ENCODE results near the gene SETD6.
"Not testable (repeated sequence)": the region's sequence is repeated elsewhere in the genome, so short reads cannot be mapped to it uniquely, and the experiment has no call there.

The SETD6 gene, protein sequence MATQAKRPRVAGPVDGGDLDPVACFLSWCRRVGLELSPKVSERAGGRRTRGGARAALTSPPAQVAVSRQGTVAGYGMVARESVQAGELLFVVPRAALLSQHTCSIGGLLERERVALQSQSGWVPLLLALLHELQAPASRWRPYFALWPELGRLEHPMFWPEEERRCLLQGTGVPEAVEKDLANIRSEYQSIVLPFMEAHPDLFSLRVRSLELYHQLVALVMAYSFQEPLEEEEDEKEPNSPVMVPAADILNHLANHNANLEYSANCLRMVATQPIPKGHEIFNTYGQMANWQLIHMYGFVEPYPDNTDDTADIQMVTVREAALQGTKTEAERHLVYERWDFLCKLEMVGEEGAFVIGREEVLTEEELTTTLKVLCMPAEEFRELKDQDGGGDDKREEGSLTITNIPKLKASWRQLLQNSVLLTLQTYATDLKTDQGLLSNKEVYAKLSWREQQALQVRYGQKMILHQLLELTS

DNA sequence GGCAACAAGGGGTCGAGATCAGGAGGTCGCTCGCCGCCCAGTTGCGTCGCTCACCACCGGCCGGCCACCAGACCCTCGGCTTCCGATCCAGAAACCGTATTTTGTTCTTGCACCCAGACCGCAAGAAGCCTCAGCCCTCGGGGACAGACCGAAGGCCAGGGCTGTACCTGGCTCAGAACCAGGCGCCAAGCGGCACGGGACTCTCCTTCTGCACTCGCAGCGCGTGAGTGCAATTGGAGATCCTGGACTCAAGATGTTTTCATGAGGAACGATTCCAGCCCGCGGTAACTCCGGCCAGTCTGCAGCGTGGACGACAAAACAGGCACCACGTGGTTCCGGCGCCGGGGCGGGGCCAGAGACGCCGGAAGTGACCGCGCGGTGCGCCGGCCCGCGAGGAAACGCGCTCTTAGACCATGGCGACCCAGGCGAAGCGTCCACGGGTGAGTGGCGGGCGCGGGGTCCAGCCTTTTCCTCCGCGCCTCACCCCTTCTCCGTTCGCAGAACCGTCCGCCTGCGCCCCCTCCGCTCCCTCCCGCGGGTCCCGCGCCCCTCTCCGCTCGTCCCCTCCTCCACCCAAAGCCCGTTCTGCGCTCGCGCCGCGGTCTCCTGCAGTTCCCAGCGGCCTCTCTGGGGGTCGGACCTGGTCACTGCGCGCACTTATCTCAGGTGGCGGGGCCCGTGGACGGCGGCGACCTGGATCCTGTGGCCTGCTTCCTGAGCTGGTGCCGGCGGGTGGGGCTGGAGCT, at the start of gene SETD6:
Gene SETD6 (plus strand): TSS at position 393 of the 746 bp plus-strand sequence. CDS start 21 bp downstream, at position 414.
- peak; percentile 57 to 71 for DNase-seq

DNA sequence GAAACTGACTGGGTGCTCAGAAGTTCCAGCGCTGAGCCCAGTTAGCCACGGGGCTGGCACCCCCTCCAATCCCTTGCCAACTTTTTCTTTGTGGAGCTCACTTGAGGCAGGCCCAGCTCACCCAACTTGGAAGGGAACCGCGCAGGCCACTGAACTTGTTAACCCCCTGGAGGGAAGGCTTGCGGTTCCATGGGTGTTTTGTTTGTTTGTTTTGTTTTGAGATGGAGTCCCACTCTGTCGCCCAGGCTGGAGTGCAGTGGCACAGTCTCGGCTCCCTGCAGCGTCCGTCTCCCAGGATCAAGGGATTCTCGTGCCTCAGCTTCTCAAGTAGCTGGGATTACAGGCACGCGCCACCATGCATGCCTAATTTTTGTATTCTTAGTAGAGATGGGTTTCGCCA, 49.5 kb upstream of the SETD6 start:
- DNase-seq = no peak

DNA sequence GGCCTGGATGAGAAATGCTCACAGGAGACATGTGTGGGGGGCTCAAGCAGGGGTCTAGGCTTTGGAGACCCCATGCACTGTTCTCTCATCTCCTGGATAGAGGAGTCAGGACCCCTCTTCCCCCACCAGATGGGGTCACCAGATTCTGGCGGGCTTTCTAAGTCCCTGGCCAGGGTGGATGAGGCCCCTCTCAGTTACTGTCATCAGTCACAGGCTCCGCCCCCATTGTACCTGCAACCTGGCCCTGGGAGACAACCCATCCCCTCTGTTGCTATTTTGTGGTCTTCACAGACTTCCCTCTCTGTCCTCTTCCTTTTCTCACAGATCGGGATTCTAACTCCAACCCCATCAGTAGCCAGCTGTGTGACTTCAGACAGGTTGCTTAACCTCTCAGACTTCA, 48.9 kb upstream of the SETD6 start:
- no peak for DNase-seq

DNA sequence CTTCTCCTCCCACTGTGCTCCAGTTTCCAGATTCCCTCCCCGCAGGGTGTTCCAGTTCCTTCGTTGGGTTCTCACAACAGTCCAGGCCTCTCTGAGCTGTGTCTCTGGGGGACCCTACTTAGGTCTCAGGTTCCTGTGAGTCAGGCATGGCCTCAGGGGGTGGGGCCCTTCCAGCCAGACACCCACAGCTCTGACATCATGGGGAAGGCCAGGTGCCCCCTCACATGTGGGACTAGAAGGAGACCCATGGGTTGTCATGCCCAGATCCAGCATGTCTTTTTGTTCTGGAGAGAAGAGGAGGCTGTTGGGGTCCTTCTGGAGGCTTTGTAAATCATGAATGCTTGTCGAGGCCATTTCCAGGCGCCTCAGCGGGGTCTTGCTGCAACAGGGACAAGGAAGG, 47.4 kb upstream of the SETD6 start:
- no peak for DNase-seq

DNA sequence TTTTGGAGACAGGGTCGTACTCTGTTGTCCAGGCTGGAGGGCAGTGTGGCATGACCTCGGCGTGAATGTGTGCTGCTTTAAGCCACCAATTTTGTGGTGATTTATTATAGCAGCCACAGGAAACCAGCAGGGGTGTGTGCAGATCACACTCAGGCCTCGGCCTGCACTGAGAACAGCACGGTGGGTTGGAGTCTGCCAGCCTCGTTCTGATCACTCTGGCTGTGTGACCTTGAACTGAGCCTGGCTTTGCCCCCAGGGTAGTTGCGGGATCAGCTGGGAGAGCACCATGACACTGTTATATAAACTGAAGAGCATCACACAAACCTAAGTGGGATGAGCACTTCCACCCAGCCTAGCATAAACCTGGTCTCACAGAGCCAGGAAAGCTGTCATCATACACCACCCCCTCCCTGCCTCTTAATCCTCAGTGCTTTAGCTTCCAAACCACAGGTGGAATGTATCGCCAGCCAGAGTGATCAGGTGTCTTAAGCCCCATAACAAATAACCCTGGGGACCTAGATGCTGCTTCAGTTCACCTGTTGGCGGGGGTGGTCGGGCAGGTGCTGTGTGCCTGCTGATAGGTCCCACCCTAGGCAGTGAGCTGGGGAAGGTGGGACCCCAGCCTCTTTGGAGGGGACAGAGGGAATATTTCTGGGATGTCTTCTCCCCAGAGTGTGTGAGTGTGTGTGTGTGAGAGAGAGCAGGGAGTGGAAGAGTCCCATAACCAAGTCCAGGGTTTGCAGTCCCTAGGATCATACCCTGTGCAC, 43.9 kb upstream of the SETD6 start:
- no peak for DNase-seq

DNA sequence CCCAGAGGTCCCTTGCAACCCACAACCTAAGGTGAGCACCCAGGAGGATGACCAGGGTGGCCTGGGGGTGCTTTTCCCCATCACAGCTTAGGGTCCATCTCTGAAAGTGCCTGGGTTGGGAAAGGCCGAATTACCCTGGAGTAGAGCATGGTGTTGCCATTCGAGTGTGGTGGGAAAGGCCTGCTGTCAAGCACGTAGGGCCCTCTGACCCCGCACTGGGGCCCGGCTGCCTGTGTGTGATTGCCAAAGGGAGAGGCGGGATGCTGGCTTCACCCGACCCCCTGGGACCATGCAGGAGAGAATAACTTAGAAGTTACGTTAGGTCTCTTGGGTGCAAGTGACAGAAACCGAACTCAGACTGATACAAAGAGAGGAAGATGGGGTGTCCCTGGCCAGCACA, 43.1 kb upstream of the SETD6 start:
- no peak for DNase-seq

DNA sequence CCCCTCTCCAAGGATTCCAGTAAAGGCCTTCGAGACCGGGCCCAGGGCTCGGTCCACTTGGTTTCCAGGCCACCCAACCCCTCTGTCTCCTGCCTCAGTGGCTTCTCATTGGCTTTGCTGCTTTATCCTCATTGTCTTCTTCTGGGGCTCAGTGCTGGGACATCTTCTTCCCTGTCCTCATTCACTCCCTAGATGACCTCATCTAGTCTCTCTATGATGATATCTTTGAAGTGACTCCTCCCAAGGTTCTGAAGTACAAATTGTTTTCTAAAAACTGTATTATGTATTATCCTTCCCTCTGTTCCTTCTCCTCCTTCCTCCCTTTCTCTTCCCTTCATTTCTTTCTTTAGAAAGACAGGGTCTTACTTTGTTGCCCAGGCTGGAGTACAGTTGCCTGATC, 42.5 kb upstream of the SETD6 start:
- no peak for DNase-seq

DNA sequence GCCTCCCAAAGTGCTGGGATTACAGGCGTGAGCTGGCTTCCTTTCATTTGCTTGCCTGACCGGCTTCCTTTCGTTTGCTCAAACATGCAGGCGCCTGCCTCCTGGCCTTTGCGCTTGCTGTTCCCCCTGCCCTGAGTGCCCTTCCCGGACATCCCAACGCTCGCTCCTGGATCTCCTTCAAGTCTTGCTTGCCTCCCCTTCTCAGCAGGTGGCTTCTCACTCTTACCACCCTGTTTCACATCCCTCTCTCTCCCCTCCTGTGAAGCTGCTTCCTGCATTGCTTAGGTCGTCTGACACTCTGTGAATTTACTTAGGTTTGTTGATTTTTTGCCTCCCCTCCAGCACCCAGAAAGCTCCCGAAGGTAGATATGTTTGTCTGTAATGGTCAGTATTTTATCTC, 41.0 kb upstream of the SETD6 start:
- DNase-seq = no peak

DNA sequence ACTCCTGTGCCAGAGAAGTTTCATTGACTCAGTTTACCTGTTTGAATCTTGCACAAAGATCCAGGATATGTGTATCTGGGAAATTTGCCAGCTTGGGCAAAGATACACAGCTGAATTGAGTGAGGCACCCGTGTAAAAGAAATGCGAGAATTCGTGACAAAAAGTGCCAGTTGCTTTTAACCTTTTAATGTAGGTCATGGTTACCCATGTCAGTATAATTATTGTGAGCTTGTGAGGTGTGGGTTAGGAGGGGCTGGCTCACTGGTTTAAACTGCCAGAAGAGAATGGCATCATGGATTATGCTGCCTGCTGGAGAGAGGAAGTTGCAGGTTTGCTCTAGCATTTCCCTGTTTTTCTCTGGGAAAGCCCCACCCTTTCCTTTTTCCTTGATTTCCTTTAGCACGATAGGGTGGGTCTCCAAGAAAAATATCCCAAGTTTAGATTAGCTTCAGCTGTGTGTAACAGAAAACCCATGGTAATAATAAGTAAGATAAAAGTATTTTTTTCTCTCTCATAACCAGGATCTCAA, 40.2 kb upstream of the SETD6 start:
- no peak for DNase-seq

DNA sequence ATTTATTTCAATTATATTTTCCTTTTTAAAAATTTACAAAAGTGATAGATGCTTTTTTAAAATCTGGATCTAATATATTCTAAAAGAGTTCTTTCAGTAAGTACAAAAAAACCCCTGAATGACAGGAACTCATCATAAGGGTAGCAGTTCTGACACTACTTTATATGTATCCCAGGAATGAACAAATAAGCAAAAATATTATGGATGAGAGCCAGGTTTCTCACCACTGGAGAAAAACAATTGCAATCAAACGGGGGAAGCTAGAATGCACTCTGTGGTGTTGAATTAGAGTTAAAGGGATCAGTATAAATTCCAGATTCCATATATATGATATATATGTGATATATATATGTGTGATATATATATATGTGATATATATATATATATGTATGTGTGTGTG, 38.5 kb upstream of the SETD6 start:
- no peak for DNase-seq

DNA sequence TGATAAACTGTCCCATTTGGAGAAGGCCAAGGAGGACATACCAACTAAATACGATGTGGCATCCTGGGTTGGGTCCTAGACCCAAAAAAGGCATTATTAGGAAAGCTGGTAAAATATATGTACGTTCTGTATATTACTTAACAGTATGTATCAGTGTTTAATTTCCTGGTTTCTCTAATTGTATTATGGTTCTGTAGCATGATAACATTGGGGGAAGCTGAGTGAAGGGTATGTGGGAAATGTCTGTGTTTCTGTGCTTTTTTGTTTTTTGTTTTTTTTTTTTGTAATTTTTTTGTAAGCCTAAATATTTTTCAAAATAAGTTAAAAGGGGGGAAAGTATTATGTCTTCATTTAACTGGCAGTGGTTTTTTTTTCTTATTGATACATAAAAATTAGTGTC, 36.9 kb upstream of the SETD6 start:
- no peak for DNase-seq

DNA sequence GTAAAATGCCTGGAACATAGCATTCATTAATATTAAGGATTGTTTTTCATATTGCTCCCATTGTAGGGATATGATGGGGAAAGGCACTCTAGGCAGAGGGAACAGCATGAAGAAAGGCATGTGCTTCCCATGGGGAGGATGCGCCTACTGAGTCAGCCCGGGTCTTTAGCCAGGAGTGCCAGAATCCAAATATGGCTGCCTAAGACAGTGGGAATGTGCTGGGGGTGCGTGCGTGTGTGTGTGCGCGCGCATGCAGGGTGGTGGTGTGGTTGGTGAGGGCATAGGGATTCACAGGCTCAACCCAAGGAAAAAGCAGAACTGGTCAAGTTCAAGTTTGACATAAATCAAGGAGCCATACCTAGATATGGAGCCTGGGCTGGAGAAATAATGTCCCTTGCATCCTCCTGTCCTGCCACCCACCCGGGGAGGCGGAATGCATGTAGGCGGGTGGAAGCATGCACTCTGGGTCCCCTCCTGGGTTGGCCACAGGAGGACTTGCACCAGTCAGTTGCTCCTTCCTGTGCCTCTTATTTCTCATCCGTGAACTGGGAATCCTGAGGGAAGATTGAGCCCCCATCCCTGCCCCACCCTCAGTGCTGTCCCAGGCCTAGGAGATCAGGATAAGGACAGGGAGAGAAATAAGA, 34.0 kb upstream of the SETD6 start:
- DNase-seq = no peak

DNA sequence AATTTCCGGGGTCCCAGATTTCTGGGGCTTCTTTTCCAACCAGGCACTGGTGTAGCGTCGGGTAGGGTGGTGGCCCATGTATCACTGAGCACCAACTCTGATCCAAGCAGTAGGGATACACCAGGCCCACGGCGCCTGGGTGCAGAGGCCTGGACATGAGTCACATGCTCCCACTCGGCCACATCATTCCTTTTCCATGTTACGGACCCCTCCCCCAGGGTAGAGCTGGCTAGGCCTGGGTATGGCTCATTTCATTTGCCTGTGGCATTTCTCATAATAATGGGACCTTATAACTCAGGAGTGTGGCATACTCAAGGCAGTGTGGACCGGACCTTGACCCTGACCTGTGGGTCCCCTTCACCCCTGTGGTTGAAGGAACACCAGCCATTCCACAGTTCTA, 33.4 kb upstream of the SETD6 start:
- no peak for DNase-seq

DNA sequence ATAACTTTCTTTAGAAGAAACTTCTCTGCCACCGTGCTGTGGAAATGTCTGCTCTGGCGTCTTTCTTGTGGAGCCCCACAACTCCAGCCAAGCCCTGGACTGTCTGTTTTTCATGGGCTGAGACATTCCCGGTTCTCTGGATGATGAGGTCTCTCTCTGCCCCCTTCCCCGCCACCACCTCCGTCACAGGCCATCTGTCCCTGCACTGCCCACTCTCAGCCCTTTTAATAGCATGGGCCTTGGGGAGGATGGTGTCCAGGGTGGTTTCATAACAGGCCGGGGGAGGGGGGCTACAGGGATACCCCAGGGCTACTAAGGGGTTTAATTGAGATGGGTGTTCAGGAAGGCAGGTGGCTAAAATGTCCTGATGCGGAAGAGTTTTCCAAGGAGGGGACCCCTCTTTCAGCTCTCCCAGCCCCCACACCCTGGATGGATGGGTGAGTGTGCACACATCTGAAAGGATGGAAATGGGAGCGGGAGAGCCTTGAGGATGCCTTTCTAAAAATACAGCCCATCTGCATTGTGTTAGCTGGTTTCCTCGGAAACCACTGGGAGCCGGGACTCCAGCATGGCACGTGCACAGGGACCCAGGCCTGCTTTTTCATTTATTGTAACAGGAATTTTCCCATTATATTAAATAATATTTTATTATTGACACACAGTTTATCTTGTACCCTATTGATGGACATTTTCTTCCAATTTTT, 30.0 kb upstream of the SETD6 start:
- no peak for DNase-seq

DNA sequence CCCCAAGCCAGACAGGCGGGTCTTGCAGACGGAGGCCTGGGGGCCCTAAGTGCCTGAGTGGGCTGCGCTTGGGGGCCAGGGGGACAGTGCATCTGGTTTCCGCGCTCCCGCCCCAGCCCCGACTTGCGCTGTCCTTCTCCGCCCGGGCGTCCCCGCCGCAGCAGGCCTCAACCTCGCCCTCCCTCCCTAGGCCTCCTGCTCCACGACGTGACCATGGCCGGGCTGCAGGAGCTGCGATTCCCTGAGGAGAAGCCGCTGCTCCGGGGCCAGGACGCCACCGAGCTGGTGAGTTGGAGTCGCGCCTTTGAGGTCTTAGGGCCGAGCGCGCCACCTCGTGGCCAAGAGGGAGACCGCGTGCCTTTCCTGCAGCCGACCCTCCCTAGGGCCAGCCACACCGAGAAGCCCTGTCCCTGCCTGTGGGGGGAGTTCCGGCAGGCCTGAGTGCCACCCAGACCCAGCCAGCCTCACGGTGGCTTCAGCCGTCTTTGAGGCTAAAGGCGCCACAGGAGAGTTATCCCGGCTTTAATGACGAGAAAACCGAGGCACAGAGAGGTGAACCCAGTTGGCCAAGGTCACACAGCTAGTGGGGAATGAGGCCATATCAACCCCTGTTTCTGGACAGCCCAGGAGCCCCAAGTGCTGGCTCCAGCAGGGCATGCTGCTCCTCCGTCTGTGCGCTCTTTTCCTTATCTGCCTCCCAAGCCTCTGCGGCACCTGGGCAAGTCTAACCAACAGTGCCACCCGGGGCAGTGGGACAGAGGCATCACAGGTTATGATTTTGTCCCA, 27.6 kb upstream of the SETD6 start:
- peak; percentile 64 to 71 for DNase-seq

DNA sequence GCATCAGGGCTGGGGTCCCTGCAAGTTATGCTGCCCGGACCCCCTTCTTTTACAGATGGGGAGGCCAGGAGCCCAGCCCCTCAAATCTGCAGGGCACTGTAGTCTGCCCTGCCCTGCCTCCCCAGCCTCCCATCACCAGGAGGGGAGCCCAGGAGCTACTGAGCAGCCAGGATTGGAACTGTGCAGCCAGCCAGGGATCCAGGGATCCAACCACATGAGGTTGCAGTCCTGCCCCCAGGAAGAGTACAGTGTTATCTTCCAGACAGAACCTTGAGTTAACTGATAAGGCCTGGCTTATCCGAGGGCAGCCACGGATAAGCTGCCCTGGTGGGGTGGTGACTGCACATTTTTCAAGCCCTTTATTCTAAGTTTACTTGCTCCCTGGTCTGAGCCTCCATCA, 26.8 kb upstream of the SETD6 start:
- DNase-seq = no peak

DNA sequence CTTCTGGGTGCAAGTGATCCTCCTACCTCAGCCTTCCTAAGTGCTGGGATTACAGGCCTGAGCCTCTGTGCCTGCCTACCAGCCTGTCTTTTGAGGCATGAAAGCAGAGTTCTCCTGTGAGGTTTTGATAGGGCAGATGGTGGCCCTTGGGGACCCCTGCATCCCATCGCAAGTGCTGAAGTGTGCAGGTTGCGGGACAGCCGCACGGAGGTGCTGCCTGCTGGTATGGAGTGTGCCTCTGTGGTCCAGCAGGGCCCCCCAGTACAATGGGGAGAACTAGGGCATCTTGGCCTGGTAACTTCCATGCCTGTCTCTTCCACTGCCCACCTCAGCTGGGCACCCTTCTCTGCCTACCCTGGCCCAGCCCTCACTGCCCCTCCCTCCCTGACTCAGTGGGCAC, 25.3 kb upstream of the SETD6 start:
- no peak for DNase-seq

DNA sequence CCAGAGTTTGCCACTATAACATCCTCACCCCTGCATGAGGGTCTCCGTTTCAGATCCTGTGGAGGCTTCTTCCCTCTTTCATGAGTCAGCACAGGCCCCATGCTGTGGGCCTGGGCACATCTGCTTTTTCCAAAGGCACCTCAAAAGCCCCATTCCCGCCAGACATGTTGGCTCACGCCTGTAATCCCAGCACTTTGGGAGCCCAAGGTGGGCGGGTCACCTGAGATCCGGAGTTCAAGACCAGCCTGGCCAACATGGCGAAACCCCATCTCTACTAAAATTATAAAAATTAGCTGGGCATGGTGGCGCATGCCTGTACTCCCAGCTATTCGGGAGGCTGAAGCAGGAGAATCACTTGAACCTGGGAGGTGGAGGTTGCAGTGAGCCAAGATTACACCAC, 24.8 kb upstream of the SETD6 start:
- DNase-seq = not testable (repeated sequence)

DNA sequence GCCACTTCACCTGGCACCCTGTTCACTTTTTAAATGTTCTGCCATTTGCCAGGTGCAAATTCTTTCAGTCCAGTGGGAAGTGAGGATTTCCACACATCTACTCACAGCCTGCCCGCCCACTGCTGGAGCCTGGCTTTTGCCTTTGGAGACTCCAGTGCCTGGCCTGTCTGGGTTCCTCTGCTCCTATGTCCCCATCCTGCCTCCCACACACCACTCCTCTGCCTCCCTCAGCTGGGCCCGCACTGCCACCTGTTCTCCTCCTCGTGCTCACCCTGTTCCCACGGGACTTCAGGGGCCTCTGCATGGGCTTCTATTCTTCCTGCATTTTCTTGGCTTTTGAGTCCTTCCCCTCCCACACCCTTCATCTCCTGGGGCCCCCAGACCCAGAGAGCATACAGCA, 23.3 kb upstream of the SETD6 start:
- no peak for DNase-seq

DNA sequence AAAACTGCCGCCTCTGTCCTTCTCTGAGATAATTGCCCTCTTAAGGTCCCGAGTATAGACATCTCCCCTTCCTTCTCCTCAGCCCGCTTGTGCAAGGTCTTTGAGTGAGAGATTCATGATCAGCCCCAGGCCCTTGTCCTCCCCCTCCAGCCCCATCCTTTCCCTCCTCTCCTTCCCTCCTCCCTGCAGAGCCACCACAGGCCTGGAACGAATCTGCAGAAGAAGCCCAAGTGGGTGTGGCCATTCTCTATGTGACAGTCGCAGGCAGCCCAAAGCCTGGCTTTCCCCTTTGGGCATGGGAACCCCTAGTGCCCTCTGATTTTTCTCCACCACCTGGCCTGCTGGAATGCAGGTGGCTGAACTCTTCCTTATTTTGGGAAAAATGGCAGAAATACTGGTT, 22.6 kb upstream of the SETD6 start:
- no peak for DNase-seq

DNA sequence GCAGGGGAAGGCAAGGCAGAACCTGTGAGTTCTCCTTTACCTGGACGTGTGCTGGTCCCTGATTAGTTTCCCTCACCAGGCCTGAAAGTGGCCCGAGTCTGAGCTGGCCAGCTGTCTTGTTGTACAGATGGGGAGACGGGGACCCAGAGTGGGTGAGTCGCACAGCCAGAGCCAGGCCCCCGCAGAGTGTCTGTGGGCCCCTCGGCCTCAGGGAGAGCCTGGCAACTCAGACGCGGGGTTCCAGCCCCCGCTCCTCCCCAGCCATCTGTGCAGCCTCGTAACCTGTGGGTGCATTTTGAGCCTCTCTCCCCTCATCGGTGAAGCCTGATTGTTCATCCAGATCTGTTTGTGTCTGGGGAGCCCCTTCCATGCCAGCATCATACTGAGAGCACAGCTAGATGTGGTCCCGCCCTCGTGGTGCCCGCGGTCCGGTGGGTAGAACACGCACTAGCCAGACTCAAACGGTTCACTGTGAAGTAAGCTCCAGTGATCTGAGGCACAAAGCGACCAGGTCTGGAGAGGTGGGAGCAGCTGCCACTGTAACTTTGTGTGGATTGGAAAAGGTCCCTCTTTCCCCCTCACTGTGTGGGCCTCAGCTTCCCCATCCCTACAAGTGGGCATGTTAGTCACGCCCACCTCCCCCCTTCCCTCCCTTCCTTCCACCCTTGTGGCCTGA, 21.4 kb upstream of the SETD6 start:
- no peak for DNase-seq

Measured in CD4-positive, alpha-beta T cell treated with Interferon alpha-2 for 1 hour (primary cell).